Measurements from ENCODE around the gene WDR3. TPM values are rescaled to one million over a fixed set of nuclear protein-coding genes. Genes with fewer than 3 reads are reported as not detected.

The WDR3 gene
- 10 to 100 TPM; 12.2 to 32.8 (median 26.2) TPM for total RNA-seq
- total RNA-seq (2013): 27.1 TPM
- 24.0 to 367 (median 64.4) reads per million in 29 experiments for total RNA-seq

DNA sequence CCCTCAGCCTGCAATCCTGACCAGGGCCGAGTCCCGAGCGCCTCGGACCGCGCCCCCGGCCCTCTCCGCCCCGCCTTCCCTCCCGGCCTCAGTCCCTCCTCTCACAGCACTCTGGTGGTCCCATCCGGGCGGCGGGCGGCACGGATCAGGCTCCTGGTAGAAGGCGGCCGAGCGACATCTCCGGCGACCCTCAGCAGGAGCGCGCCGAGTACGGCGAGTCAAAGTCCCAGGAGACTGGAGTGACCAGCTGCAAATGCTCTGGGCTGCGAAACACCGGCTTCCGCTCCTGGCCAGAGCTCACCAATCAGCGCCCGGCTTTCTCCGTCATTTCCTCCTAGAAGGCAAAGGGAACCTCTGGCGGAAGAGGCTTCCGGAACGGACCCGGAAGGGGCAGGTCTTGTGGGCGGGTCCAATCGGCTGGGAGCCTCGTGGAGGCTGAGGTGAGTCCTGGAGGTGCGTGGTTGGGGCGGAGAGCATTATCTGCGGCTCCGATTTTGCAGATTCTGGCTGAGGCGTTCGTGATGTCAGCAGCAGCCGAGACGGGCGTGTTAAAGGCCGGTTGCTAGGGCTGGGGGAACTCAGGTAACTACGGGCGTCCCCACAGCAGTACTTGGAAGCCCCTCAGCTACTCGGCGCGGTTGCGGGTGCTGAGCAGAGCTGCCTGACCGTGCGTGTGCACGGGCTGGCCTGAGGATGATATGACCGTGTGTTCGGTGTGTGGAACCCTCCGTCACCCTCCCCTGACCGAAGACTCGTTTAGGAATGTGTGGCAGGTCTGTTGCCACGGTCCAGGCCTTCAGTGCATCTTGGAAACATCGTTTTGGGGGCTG is at the start of gene WDR3, which contains the start of gene GDAP2:
WDR3 (plus strand) TSS at position 397 of the 830 bp plus-strand sequence. CDS start 3,581 bp downstream, outside the sequence.
GDAP2 (minus strand) TSS at position 279 of the 830 bp plus-strand sequence. CDS start 9,264 bp downstream, outside the sequence.
- peak within 1 kb of the TSS; percentile 90 to 98 (median 95) for H3K4me3 Mint-ChIP-seq
- peak; percentile 96 to 97 (median 97) for ATAC-seq (replicated peaks in 1 of 4)
- H3K27me3 Mint-ChIP-seq: no peaks in the 10 kb centered on the region
- H3K4me1 ChIP-seq (ENCODE audit: control insufficient read depth in 1 of 2, extremely low read depth in 1 of 2, insufficient read depth in 2 of 2, low read length in 2 of 2): peaks cover 21 to 26% of the 10 kb centered on the region in 2 experiments
- peaks cover 16% of the 10 kb centered on the region for H3K36me3 Mint-ChIP-seq
- CTCF ChIA-PET: interaction anchor here (0.6 to 1.6 kb wide), 2 partner anchors 395 to 976 kb away, joined by 6 to 7 read pairs; no protein-coding TSS in a partner anchor
- peaks cover 4 to 6% of the 10 kb centered on the region in 2 donors for H3K36me3 ChIP-seq (ENCODE audit: control insufficient read depth in 2 of 2, extremely low read depth in 1 of 2, insufficient read depth in 1 of 2, low read length in 1 of 2)
- H3K9me3 ChIP-seq: no peaks in the 10 kb centered on the region
- H3K4me3 ChIP-seq (ENCODE audit: control insufficient read depth in 1 of 2, extremely low read depth in 1 of 2, low read length in 1 of 2): peak within 1 kb of the TSS; percentile 91 to 98
- DNase-seq: peak; percentile 88 to 99 (median 97)
- no peaks in the 10 kb centered on the region for H3K27me3 ChIP-seq (replicated peaks in 1 of 2; ENCODE audit: control insufficient read depth in 2 of 2, extremely low read depth in 1 of 2, insufficient read depth in 2 of 2, low read length in 1 of 2)
- H3K27ac ChIP-seq (ENCODE audit: low read length): peak within 1 kb of the TSS; percentile 86
- H3K27ac Mint-ChIP-seq: peak within 1 kb of the TSS; percentile 85 to 94
- POLR2A ChIA-PET: interaction anchor here (0.6 to 1.8 kb wide), 10 partner anchors 9 to 563 kb away, joined by 3 to 7 read pairs (median 4); partner anchors contain the start of gene MAN1A2 (in 1 of the 2)
- H3K9me3 Mint-ChIP-seq: no peaks in the 10 kb centered on the region
- peaks cover 64 to 73% (median 70%) of the 10 kb centered on the region in 3 donors for H3K4me1 Mint-ChIP-seq
- 0% methylated on average over 64 of the region's 64 CpGs for WGBS (ENCODE audit: insufficient coverage)

DNA sequence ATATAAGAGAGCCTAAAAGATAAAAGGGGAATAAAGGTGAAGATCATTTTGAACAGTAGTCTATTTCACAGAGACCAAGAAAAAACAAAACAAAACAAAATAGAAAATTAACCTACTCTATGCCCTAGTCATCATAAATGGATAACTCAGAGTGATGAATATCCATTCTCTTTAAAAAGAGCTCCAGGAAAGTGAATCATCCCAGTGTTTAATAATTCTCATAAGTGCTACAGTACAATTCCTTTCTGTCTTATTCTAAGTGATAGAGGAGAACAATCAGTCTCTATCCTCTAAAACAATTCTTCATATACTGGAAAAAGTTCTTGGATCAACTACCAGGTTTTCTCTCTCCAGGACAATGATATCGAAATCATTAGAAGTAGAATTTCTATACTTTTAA is 45.9 kb upstream of the WDR3 start:
- H3K27me3 Mint-ChIP-seq: no peaks in the 10 kb centered on the region
- no peak overlapping the region for H3K27ac Mint-ChIP-seq
- Histone ChIP-seq H3K36me3 (ENCODE audit: control insufficient read depth in 2 of 2, extremely low read depth in 1 of 2, insufficient read depth in 1 of 2, low read length in 1 of 2) (peaks cover 4 to 47% of the 10 kb centered on the region in 2 donors), H3K27ac (ENCODE audit: low read length) (no peak overlapping the region), H3K4me3 (ENCODE audit: control insufficient read depth in 1 of 2, extremely low read depth in 1 of 2, low read length in 1 of 2) (no peak overlapping the region), H3K4me1 (ENCODE audit: control insufficient read depth in 1 of 2, extremely low read depth in 1 of 2, insufficient read depth in 2 of 2, low read length in 2 of 2) (no peaks in the 10 kb centered on the region), H3K9me3 (no peaks in the 10 kb centered on the region), H3K27me3 (replicated peaks in 1 of 2; ENCODE audit: control insufficient read depth in 2 of 2, extremely low read depth in 1 of 2, insufficient read depth in 2 of 2, low read length in 1 of 2) (no peaks in the 10 kb centered on the region)
- no peaks in the 10 kb centered on the region for H3K9me3 Mint-ChIP-seq
- CTCF ChIA-PET: interaction anchor here in 1 of 2 donors (0.9 kb wide), 1 partner anchor 12 kb away, joined by 3 read pairs; no protein-coding TSS in a partner anchor
- peaks cover 43% of the 10 kb centered on the region for H3K36me3 Mint-ChIP-seq
- ATAC-seq (replicated peaks in 1 of 4): no peak
- no CpG with 5 or more reads among the region's 1 CpG for WGBS (ENCODE audit: insufficient coverage)
- no peaks in the 10 kb centered on the region for H3K4me1 Mint-ChIP-seq
- POLR2A ChIA-PET: interaction anchor here (0.5 to 0.6 kb wide), 2 partner anchors 10 to 31 kb away, joined by 3 to 7 read pairs; no protein-coding TSS in a partner anchor
- no peak overlapping the region for H3K4me3 Mint-ChIP-seq
- no peak for DNase-seq

DNA sequence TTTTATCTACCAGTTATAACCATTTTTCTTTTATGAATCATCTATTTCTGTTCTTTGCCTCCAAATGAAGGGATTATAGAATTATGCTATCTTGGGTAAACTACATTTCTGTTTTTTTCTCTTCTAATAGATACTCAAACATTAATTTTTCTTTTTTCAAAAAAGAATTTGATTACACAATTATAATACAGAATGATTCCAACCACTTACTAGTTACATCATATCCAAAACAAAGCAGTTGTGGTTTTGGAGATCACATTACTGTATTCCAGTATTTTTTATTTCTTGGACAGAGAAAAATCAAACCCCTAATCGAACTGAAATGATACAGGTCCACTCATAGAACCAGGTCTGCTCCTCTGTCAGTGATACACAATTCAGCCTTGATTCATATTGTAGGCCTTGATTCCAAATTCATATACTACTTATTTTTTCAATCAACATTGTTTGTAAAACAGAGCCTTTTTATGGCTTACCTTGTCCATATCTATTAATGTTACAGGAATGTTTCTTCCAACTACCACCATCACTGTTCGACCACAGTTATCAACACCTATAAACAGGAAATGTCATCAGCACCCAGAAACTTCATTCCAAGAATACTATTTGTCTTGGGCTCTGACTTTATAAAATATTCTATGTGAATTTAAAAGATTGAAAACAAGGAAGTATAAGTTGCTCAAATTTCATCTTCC is 43.3 kb upstream of the WDR3 start:
- Histone ChIP-seq H3K27ac (ENCODE audit: low read length) (no peak overlapping the region), H3K4me1 (ENCODE audit: control insufficient read depth in 1 of 2, extremely low read depth in 1 of 2, insufficient read depth in 2 of 2, low read length in 2 of 2) (no peaks in the 10 kb centered on the region), H3K27me3 (replicated peaks in 1 of 2; ENCODE audit: control insufficient read depth in 2 of 2, extremely low read depth in 1 of 2, insufficient read depth in 2 of 2, low read length in 1 of 2) (no peaks in the 10 kb centered on the region), H3K9me3 (no peaks in the 10 kb centered on the region), H3K4me3 (ENCODE audit: control insufficient read depth in 1 of 2, extremely low read depth in 1 of 2, low read length in 1 of 2) (no peak overlapping the region), H3K36me3 (ENCODE audit: control insufficient read depth in 2 of 2, extremely low read depth in 1 of 2, insufficient read depth in 1 of 2, low read length in 1 of 2) (peaks cover 4 to 25% of the 10 kb centered on the region in 2 donors)
- Mint-ChIP-seq H3K27ac (no peak overlapping the region), H3K27me3 (no peaks in the 10 kb centered on the region), H3K9me3 (no peaks in the 10 kb centered on the region), H3K36me3 (peaks cover 59% of the 10 kb centered on the region), H3K4me3 (no peak overlapping the region), H3K4me1 (no peaks in the 10 kb centered on the region)
- CTCF ChIA-PET: interaction anchor here in 1 of 2 donors (0.6 kb wide), 1 partner anchor 373 kb away, joined by 4 read pairs; no protein-coding TSS in a partner anchor
- POLR2A ChIA-PET: no interaction called here
- ATAC-seq (replicated peaks in 1 of 4): no peak
- no peak for DNase-seq
- no CpG with 5 or more reads among the region's 2 CpGs for WGBS (ENCODE audit: insufficient coverage)

DNA sequence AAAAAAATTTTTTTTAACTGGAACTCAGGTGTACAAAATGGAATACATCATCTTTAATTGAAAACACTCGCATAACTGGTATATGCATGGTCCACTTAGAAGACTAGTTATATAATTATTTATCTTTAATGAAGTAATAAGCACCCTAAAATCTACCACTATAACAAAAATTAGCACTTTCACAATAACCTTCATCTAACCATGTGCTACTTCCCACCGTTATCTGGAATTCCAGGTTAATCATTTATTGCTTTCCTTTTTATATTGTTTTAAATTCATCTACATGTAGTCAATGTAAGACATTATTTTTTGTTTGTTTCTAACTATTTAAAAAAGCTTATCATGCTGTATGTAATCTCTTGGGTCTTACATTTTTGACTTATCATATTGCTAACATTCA is 39.1 kb upstream of the WDR3 start:
- Mint-ChIP-seq H3K4me1 (peaks cover 0 to 1% (median 0%) of the 10 kb centered on the region in 3 donors), H3K4me3 (no peak overlapping the region), H3K36me3 (peaks cover 47% of the 10 kb centered on the region), H3K27ac (no peak overlapping the region), H3K9me3 (no peaks in the 10 kb centered on the region), H3K27me3 (no peaks in the 10 kb centered on the region)
- H3K4me1 ChIP-seq (ENCODE audit: control insufficient read depth in 1 of 2, extremely low read depth in 1 of 2, insufficient read depth in 2 of 2, low read length in 2 of 2): no peaks in the 10 kb centered on the region
- ChIA-PET CTCF (no interaction called here), POLR2A (no interaction called here)
- H3K27me3 ChIP-seq (replicated peaks in 1 of 2; ENCODE audit: control insufficient read depth in 2 of 2, extremely low read depth in 1 of 2, insufficient read depth in 2 of 2, low read length in 1 of 2): no peaks in the 10 kb centered on the region
- ATAC-seq (replicated peaks in 1 of 4): no peak
- no peaks in the 10 kb centered on the region for H3K9me3 ChIP-seq
- H3K4me3 ChIP-seq (ENCODE audit: control insufficient read depth in 1 of 2, extremely low read depth in 1 of 2, low read length in 1 of 2): no peak overlapping the region
- DNase-seq: no peak
- no peak overlapping the region for H3K27ac ChIP-seq (ENCODE audit: low read length)
- peaks cover 0 to 9% of the 10 kb centered on the region in 2 donors for H3K36me3 ChIP-seq (ENCODE audit: control insufficient read depth in 2 of 2, extremely low read depth in 1 of 2, insufficient read depth in 1 of 2, low read length in 1 of 2)
- WGBS (ENCODE audit: insufficient coverage): no CpG with 5 or more reads among the region's 2 CpGs

DNA sequence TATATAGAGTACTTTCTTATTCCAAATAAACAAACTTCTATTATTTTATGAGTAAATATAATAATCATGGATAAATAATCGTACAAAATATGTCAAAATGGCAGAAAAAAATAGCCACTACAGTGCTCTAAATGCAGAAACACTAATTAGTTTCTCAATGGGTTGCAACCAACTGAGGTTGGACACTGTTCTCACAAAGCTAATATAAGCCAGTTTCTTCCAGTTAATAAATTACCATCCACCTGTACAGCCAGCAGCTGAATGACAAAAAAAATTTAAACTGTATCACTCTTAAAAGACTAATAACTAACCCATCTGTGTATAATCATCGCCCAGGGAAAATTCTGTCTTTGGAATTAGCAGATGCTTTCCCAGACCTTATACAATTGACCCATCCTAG is 37.0 kb upstream of the WDR3 start:
- Histone ChIP-seq H3K9me3 (no peaks in the 10 kb centered on the region), H3K4me3 (ENCODE audit: control insufficient read depth in 1 of 2, extremely low read depth in 1 of 2, low read length in 1 of 2) (no peak overlapping the region), H3K27me3 (replicated peaks in 1 of 2; ENCODE audit: control insufficient read depth in 2 of 2, extremely low read depth in 1 of 2, insufficient read depth in 2 of 2, low read length in 1 of 2) (no peaks in the 10 kb centered on the region), H3K27ac (ENCODE audit: low read length) (no peak overlapping the region), H3K4me1 (ENCODE audit: control insufficient read depth in 1 of 2, extremely low read depth in 1 of 2, insufficient read depth in 2 of 2, low read length in 2 of 2) (no peaks in the 10 kb centered on the region), H3K36me3 (ENCODE audit: control insufficient read depth in 2 of 2, extremely low read depth in 1 of 2, insufficient read depth in 1 of 2, low read length in 1 of 2) (peaks cover 0 to 27% of the 10 kb centered on the region in 2 donors)
- no CpG with 5 or more reads among the region's 2 CpGs for WGBS (ENCODE audit: insufficient coverage)
- Mint-ChIP-seq H3K4me1 (peaks cover 2 to 5% (median 2%) of the 10 kb centered on the region in 3 donors), H3K4me3 (no peak overlapping the region), H3K27ac (no peak overlapping the region), H3K9me3 (no peaks in the 10 kb centered on the region), H3K36me3 (peaks cover 44% of the 10 kb centered on the region), H3K27me3 (no peaks in the 10 kb centered on the region)
- POLR2A ChIA-PET: interaction anchor here (0.6 to 0.7 kb wide), 2 partner anchors 12 to 301 kb away, joined by 3 to 4 read pairs; no protein-coding TSS in a partner anchor
- ATAC-seq (replicated peaks in 1 of 4) (no peak), DNase-seq (no peak)
- CTCF ChIA-PET: interaction anchor here (0.6 to 1.4 kb wide), 3 partner anchors 358 to 637 kb away, joined by 3 read pairs; no protein-coding TSS in a partner anchor

DNA sequence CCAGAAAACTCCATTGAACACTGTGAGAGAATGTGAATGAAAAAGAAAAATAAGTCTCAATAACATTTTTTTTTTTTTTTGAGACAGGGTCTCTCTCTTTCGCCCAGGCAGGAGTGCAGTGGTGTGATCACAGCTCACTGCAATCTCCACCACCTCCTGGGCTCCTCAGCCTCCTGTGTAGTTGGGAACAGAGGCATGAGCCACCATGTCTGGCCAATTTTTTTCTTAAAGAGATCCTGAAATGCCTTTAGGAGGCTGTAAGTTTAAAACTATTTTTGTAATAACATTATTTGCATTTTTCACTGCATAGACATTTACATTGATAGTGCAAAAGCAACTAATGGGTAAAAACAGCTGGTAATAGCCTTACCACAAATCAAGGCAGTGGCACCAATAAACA is 35.5 kb upstream of the WDR3 start:
- DNase-seq (no peak), ATAC-seq (replicated peaks in 1 of 4) (no peak)
- no peaks in the 10 kb centered on the region for H3K9me3 ChIP-seq
- ChIA-PET POLR2A (no interaction called here), CTCF (interaction anchor here (1.2 to 3.0 kb wide), 6 partner anchors 34 to 826 kb away, joined by 3 to 18 read pairs (median 4); no protein-coding TSS in a partner anchor)
- H3K36me3 Mint-ChIP-seq: peaks cover 44% of the 10 kb centered on the region
- H3K36me3 ChIP-seq (ENCODE audit: control insufficient read depth in 2 of 2, extremely low read depth in 1 of 2, insufficient read depth in 1 of 2, low read length in 1 of 2): peaks cover 0 to 37% of the 10 kb centered on the region in 2 donors
- no peak overlapping the region for H3K4me3 Mint-ChIP-seq
- no CpG with 5 or more reads among the region's 1 CpG for WGBS (ENCODE audit: insufficient coverage)
- H3K27me3 ChIP-seq (replicated peaks in 1 of 2; ENCODE audit: control insufficient read depth in 2 of 2, extremely low read depth in 1 of 2, insufficient read depth in 2 of 2, low read length in 1 of 2): no peaks in the 10 kb centered on the region
- no peak overlapping the region for H3K27ac ChIP-seq (ENCODE audit: low read length)
- H3K9me3 Mint-ChIP-seq: no peaks in the 10 kb centered on the region
- H3K27me3 Mint-ChIP-seq: no peaks in the 10 kb centered on the region
- no peak overlapping the region for H3K27ac Mint-ChIP-seq
- H3K4me3 ChIP-seq (ENCODE audit: control insufficient read depth in 1 of 2, extremely low read depth in 1 of 2, low read length in 1 of 2): no peak overlapping the region
- H3K4me1 ChIP-seq (ENCODE audit: control insufficient read depth in 1 of 2, extremely low read depth in 1 of 2, insufficient read depth in 2 of 2, low read length in 2 of 2): no peaks in the 10 kb centered on the region
- H3K4me1 Mint-ChIP-seq: peaks cover 2 to 5% (median 2%) of the 10 kb centered on the region in 3 donors
